H1 (cell line): Measurements from ENCODE around the gene ELFN2. TPM values are rescaled to one million over a fixed set of nuclear protein-coding genes. Genes with fewer than 3 reads are reported as not detected.

Source experiments
- CTCF ChIA-PET: fragments of 300-600 bp; sonication (Branson Sonifier 250); formaldehyde crosslinking; loops from one replicate; lab custom pipeline; 2021; ENCODE audit not compliant: partially characterized antibody; lab: Charles Lee
- POLR2A ChIA-PET: fragments of 300-600 bp; sonication (Branson Sonifier 250); formaldehyde crosslinking; loops from one replicate; lab custom pipeline; 2021; ENCODE audit warnings: inconsistent platforms; ENCODE audit not compliant: partially characterized antibody; lab: Charles Lee
- DNase-seq, 2 experiments: peaks; one replicate each; pipeline versions ENCODE4 v3.0.0 to v3.0.0-alpha.2; 2010 to 2022; ENCODE audit warnings: low spot score in 2 of 2, low read depth in 1 of 2, mixed read lengths in 1 of 2
- FAIRE-seq: peaks from 2 replicates; lab custom pipeline; 2011; peaks lifted over from hg19 to GRCh38; lab: Jason Lieb, UNC
- H2AFZ ChIP-seq: 2 replicates; pipeline ENCODE4 v1.8.1; 2012; ENCODE audit warnings: low read length, inconsistent platforms
- H2AK5ac ChIP-seq: 2 replicates; pipeline ENCODE4 v1.6.1; 2013; ENCODE audit warnings: low read depth, low read length
- H2BK120ac ChIP-seq: replicated peaks from 2 replicates; pipeline ENCODE3; 2013; ENCODE audit warnings: low read depth, low read length, inconsistent platforms
- H2BK12ac ChIP-seq: 2 replicates; pipeline ENCODE4 v1.6.1; 2013; ENCODE audit warnings: low read depth, low read length
- H2BK15ac ChIP-seq: 2 replicates; pipeline ENCODE4 v1.6.1; 2013; ENCODE audit warnings: low read length
- H2BK20ac ChIP-seq: 2 replicates; pipeline ENCODE4 v1.6.1; 2013; ENCODE audit warnings: low read length
- H2BK5ac ChIP-seq: 2 replicates; pipeline ENCODE4 v1.6.1; 2013; ENCODE audit warnings: low read depth, low read length
- H3K14ac ChIP-seq: 2 replicates; pipeline ENCODE4 v1.6.1; 2013; ENCODE audit warnings: inconsistent platforms; ENCODE audit not compliant: insufficient read length
- H3K18ac ChIP-seq: 2 replicates; pipeline ENCODE4 v1.6.1; 2013; ENCODE audit warnings: low read length; ENCODE audit errors: extremely low read depth
- H3K23ac ChIP-seq: 2 replicates; pipeline ENCODE4 v1.6.1; 2013; ENCODE audit warnings: inconsistent platforms; ENCODE audit not compliant: insufficient read length
- H3K23me2 ChIP-seq: 2 replicates; pipeline ENCODE4 v1.6.1; 2013; ENCODE audit warnings: low read depth, low read length
- H3K27ac ChIP-seq: 2 replicates; pipeline ENCODE4 v1.6.1; 2011; ENCODE audit warnings: low read depth, low read length, inconsistent platforms
- H3K27me3 ChIP-seq, 4 experiments: replicated peaks in 1 of 4; 1 replicate in 1 of 4; 2 replicates in 3 of 4; pipeline versions ENCODE4 v1.6.1 to v1.8.1; 2011 to 2013; ENCODE audit warnings: low read length in 3 of 4, mild to moderate bottlenecking in 3 of 4, inconsistent platforms in 2 of 4, mixed read lengths in 2 of 4, moderate library complexity in 1 of 4; ENCODE audit not compliant: control insufficient read depth in 3 of 4, insufficient read depth in 3 of 4; ENCODE audit errors: extremely low read depth in 1 of 4
- H3K36me3 ChIP-seq, 4 experiments: 2 replicates each; pipeline versions ENCODE4 v1.6.1 to v1.8.1; 2011 to 2013; ENCODE audit warnings: mild to moderate bottlenecking in 4 of 4, low read length in 3 of 4, moderate library complexity in 2 of 4, control low read depth in 1 of 4, inconsistent platforms in 1 of 4; ENCODE audit not compliant: insufficient read depth in 4 of 4, control insufficient read depth in 2 of 4
- H3K4ac ChIP-seq: replicated peaks from 2 replicates; pipeline ENCODE3; 2013; ENCODE audit warnings: low read length, low read depth, mixed read lengths, inconsistent platforms; ENCODE audit not compliant: insufficient read length
- H3K4me1 ChIP-seq, 4 experiments: replicated peaks in 1 of 4; 1 replicate in 1 of 4; 2 replicates in 3 of 4; pipeline versions ENCODE4 v1.6.1 to v1.8.1; 2011 to 2013; ENCODE audit warnings: low read length in 3 of 4, inconsistent platforms in 2 of 4, mixed read lengths in 1 of 4; ENCODE audit not compliant: insufficient read depth in 4 of 4, control insufficient read depth in 3 of 4
- H3K4me2 ChIP-seq, 2 experiments: 2 replicates each; pipeline versions ENCODE4 v1.6.1 to v1.8.1; 2011 to 2013; ENCODE audit warnings: low read depth in 2 of 2, low read length in 2 of 2, control low read depth in 1 of 2, inconsistent platforms in 1 of 2, mild to moderate bottlenecking in 1 of 2; ENCODE audit not compliant: insufficient read depth in 1 of 2
- H3K4me3 ChIP-seq, 4 experiments: fragments of 200-600, 300-600 bp in 1 of 4; sonication (generic), shearing (Covaris generic), sonication (Bioruptor Twin) in 1 of 4; 2 replicates each; pipeline versions ENCODE4 v1.5.1 to v1.8.1; 2011 to 2016; ENCODE audit warnings: low read length in 4 of 4, low read depth in 3 of 4, control low read depth in 2 of 4, inconsistent platforms in 2 of 4, mild to moderate bottlenecking in 2 of 4, mixed read lengths in 1 of 4, moderate library complexity in 1 of 4; ENCODE audit not compliant: insufficient read depth in 2 of 4; ENCODE audit errors: extremely low read depth in 1 of 4
- H3K56ac ChIP-seq: replicated peaks from 2 replicates; pipeline ENCODE3; 2013; ENCODE audit warnings: low read depth, mild to moderate bottlenecking, mixed read lengths, low read length, inconsistent platforms; ENCODE audit not compliant: insufficient read length
- H3K79me1 ChIP-seq: 2 replicates; pipeline ENCODE4 v1.6.1; 2013; ENCODE audit warnings: low read depth, low read length, control low read depth
- H3K79me2 ChIP-seq, 2 experiments: 2 replicates each; pipeline versions ENCODE4 v1.6.1 to v1.8.1; 2012 to 2013; ENCODE audit warnings: low read length in 2 of 2, mild to moderate bottlenecking in 2 of 2, inconsistent platforms in 1 of 2; ENCODE audit not compliant: insufficient read depth in 2 of 2, control insufficient read depth in 1 of 2
- H3K9ac ChIP-seq, 4 experiments: replicated peaks in 1 of 4; 1 replicate in 1 of 4; 2 replicates in 3 of 4; pipeline versions ENCODE4 v1.6.1 to v1.8.1; 2011 to 2013; ENCODE audit warnings: low read depth in 3 of 4, low read length in 3 of 4, control low read depth in 2 of 4, mild to moderate bottlenecking in 2 of 4, moderate library complexity in 2 of 4, inconsistent platforms in 1 of 4; ENCODE audit errors: extremely low read depth in 1 of 4
- H3K9me3 ChIP-seq, 2 experiments: 2 replicates each; pipeline versions ENCODE4 v1.6.1 to v1.8.1; 2012 to 2013; ENCODE audit warnings: mild to moderate bottlenecking in 2 of 2, moderate library complexity in 2 of 2, control low read depth in 1 of 2, inconsistent platforms in 1 of 2, low read depth in 1 of 2, low read length in 1 of 2, mixed read lengths in 1 of 2; ENCODE audit not compliant: insufficient read depth in 2 of 2
- H4K20me1 ChIP-seq, 2 experiments: replicated peaks in 1 of 2; 2 replicates each; pipeline versions ENCODE3 to v1.8.1; 2011 to 2013; ENCODE audit warnings: inconsistent platforms in 2 of 2, low read length in 2 of 2, mild to moderate bottlenecking in 1 of 2; ENCODE audit not compliant: insufficient read depth in 2 of 2, control insufficient read depth in 1 of 2
- H4K5ac ChIP-seq: 2 replicates; pipeline ENCODE4 v1.6.1; 2013; ENCODE audit warnings: low read length, low read depth, mixed read lengths, inconsistent platforms; ENCODE audit not compliant: insufficient read length
- H4K8ac ChIP-seq: 2 replicates; pipeline ENCODE4 v1.8.0; 2013; ENCODE audit warnings: mild to moderate bottlenecking, moderate library complexity, low read length, inconsistent platforms; ENCODE audit not compliant: insufficient read depth; ENCODE audit errors: extremely low read depth
- H4K91ac ChIP-seq: replicated peaks from 2 replicates; pipeline ENCODE3; 2013; ENCODE audit warnings: low read length, mixed read lengths, inconsistent platforms; ENCODE audit not compliant: insufficient read length
- CHD2 ChIP-seq: IDR thresholded peaks from 2 replicates; pipeline ENCODE4 v1.6.1; 2012; ENCODE audit warnings: low read length, improper control_type of control experiment
- POU5F1 ChIP-seq: IDR thresholded peaks from 2 replicates; pipeline ENCODE4 v1.6.1; 2011; ENCODE audit warnings: low read depth, mild to moderate bottlenecking, low read length, moderate library complexity
- WGBS, 2 experiments: shearing (Covaris generic) in 1 of 2; methylation state at CpG; one replicate each; pipeline versions ENCODE4 v1.1.6 to v1.1.7; 2013 to 2015; ENCODE audit warnings: low lambda C conversion rate in 2 of 2, mixed read lengths in 2 of 2, inconsistent platforms in 1 of 2, low coverage in 1 of 2, missing lambda C conversion rate in 1 of 2; ENCODE audit not compliant: insufficient replicate concordance in 2 of 2, insufficient coverage in 1 of 2, insufficient read length in 1 of 2; ENCODE audit errors: extremely low coverage in 1 of 2, missing lambda C conversion rate in 1 of 2; 5-methylcytosine and 5-hydroxymethylcytosine counted together
- polyA plus RNA-seq, 7 experiments: library from polyadenylated mRNA; depleted of rRNA in 3 of 7; stranded (reverse) in 5 of 7; unstranded in 2 of 7; fragments of >200 nt in 5 of 7; fragments of 200-250 nt in 2 of 7; gene quantifications; 1 replicate in 5 of 7; 2 replicates in 1 of 7; 4 replicates in 1 of 7; pipeline versions ENCODE4 v1.2.1 to v1.2.3, GENCODE V29; 2011 to 2013; ENCODE audit warnings: missing spikeins in 2 of 7, mixed read lengths in 2 of 7
- total RNA-seq: library from RNA; stranded (reverse); fragmentation: NEBNext Ultra II Directional; extraction: Animal tissue kit (Norgen Biotek cat#: 25700); gene quantifications from 2 replicates; pipeline ENCODE4 v1.2.1, GENCODE V29; 2021

ELFN2 gene
- total and polyA plus RNA-seq, 2 of the 8 experiments (the other 6 are each of a cell fraction or from before 2014, with no cell fraction given): 0.63 to 0.88 TPM

GRCh38 chr22:37460684-37461083, 33.4 kb upstream of the ELFN2 start:
- Histone ChIP-seq H4K20me1 (peaks cover 0 to 2% of the 10 kb centered on the region in 2 experiments), H2AFZ (no peak overlapping the region), H3K36me3 (no peaks in the 10 kb centered on the region), H3K4me3 (no peak overlapping the region), H2BK5ac (no peak overlapping the region), H3K27ac (no peak overlapping the region), H3K14ac (no peak overlapping the region), H3K9me3 (no peaks in the 10 kb centered on the region), H3K9ac (no peak overlapping the region), H4K91ac (no peak overlapping the region), H3K4ac (no peak overlapping the region), H2BK120ac (no peak overlapping the region), H3K4me2 (no peak overlapping the region), H4K8ac (no peak overlapping the region), H2BK15ac (no peak overlapping the region), H3K79me1 (no peaks in the 10 kb centered on the region), H2BK12ac (no peak overlapping the region), H3K23ac (no peak overlapping the region), H3K23me2 (no peaks in the 10 kb centered on the region; the same call in 1 of the 2 replicates), H2BK20ac (no peak overlapping the region), H2AK5ac (no peak overlapping the region), H3K79me2 (no peaks in the 10 kb centered on the region; a peak in 1 of 4 replicates), H3K18ac (no peak overlapping the region), H3K56ac (no peak overlapping the region), H3K4me1 (no peaks in the 10 kb centered on the region; a peak in 2 of 7 replicates), H3K27me3 (no peaks in the 10 kb centered on the region), H4K5ac (no peak overlapping the region)
- POLR2A ChIA-PET: no interaction called here
- WGBS, 2 experiments: 86% methylated on average over 3 of the region's 3 CpGs; no CpG with 5 or more reads in 1 of the 2 experiments
- no peak for FAIRE-seq
- DNase-seq: no peak
- CTCF ChIA-PET: interaction anchor here (1.8 kb wide), 1 partner anchor 144 kb away, joined by 9 read pairs; no protein-coding TSS in a partner anchor
- TF ChIP-seq CHD2 (no peak), POU5F1 (no peak)
